HCT116 (cell line): ENCODE data around the gene TMEM126B. TPM values are rescaled to one million over a fixed set of nuclear protein-coding genes. Genes with fewer than 3 reads are reported as not detected.

Experiments
- ATAC-seq: fragments of 200-7000 bp; cut with Tn5 transposase; 2 replicates; pipeline ENCODE4 v1.9.1; 2020; ENCODE audit warnings: mild to moderate bottlenecking, moderate library complexity
- BruUV-seq: library from RNA; stranded (reverse); fragments of 400-500 nt; replicated peaks from 2 replicates; lab custom pipeline; 2021; lab: Mats Ljungman, UMichigan
- CTCF ChIA-PET: fragments of 300-600 bp; sonication (Branson Sonifier 250); formaldehyde crosslinking; loops from one replicate; lab custom pipeline; 2021; ENCODE audit warnings: antibody characterized with exemption; lab: Charles Lee
- POLR2A ChIA-PET: fragments of 300-600, 350-600 bp; sonication (Branson Sonifier 250); formaldehyde crosslinking; loops from one replicate; lab custom pipeline; 2021; ENCODE audit warnings: antibody characterized with exemption; lab: Charles Lee
- RAD21 ChIA-PET, 2 experiments: fragments of 300-600 bp; sonication (Branson Sonifier 250); formaldehyde crosslinking; loops; one replicate each; lab custom pipeline; 2023; ENCODE audit warnings: low total read pairs in 2 of 2; ENCODE audit not compliant: uncharacterized antibody in 2 of 2, unreplicated experiment in 2 of 2, low non-redundant PET in 1 of 2; lab: Charles Lee
- DNase-seq: peaks from one replicate; pipeline ENCODE4 v3.0.0-alpha.2; 2010; ENCODE audit warnings: low read depth, low spot score
- H2AFZ ChIP-seq: fragments of 200-600 bp; shearing (Covaris generic), sonication (generic); 2 replicates; pipeline ENCODE4 v1.6.1; 2017; ENCODE audit warnings: low read depth, mixed run types, mixed read lengths, antibody characterized with exemption, low read length; ENCODE audit not compliant: poor library complexity, severe bottlenecking
- H3K27ac ChIP-seq: 2 replicates; pipeline ENCODE4 v1.5.1; 2012; ENCODE audit warnings: low read depth, low read length
- H3K27me3 ChIP-seq: fragments of 200-600 bp; sonication (generic); 2 replicates; pipeline ENCODE4 v1.6.1; 2016; ENCODE audit warnings: mixed run types, low read length, mixed read lengths; ENCODE audit not compliant: insufficient read depth
- H3K36me3 ChIP-seq, 2 experiments: fragments of 200-500 bp in 1 of 2; fragments of 200-600 bp in 1 of 2; sonication (Bioruptor generic) in 1 of 2; sonication (generic) in 1 of 2; 2 replicates each; pipeline versions ENCODE4 v1.5.1 to v1.6.1; 2014 to 2016; ENCODE audit warnings: low read length in 2 of 2, inconsistent platforms in 1 of 2, mixed read lengths in 1 of 2, mixed run types in 1 of 2; ENCODE audit not compliant: insufficient read depth in 2 of 2, control insufficient read depth in 1 of 2
- H3K4me1 ChIP-seq, 2 experiments: fragments of 200-600 bp in 1 of 2; sonication (generic) in 1 of 2; 2 replicates each; pipeline versions ENCODE4 v1.5.1 to v1.6.1; 2012 to 2017; ENCODE audit warnings: low read length in 2 of 2, inconsistent platforms in 1 of 2, mild to moderate bottlenecking in 1 of 2, mixed read lengths in 1 of 2, mixed run types in 1 of 2, moderate library complexity in 1 of 2; ENCODE audit not compliant: insufficient read depth in 2 of 2, control insufficient read depth in 1 of 2
- H3K4me2 ChIP-seq: fragments of 200-600 bp; sonication (generic); 2 replicates; pipeline ENCODE4 v1.6.1; 2017; ENCODE audit warnings: mixed run types, low read length, mixed read lengths
- H3K4me3 ChIP-seq, 2 experiments: fragments of 200-600 bp in 1 of 2; sonication (generic) in 1 of 2; replicated peaks in 1 of 2; 2 replicates each; pipeline ENCODE4 v1.5.1; 2011 to 2016; ENCODE audit warnings: low read length in 2 of 2, control low read depth in 1 of 2, low read depth in 1 of 2, mild to moderate bottlenecking in 1 of 2, mixed read lengths in 1 of 2, mixed run types in 1 of 2
- H3K79me2 ChIP-seq: fragments of 200-600 bp; sonication (generic); 2 replicates; pipeline ENCODE4 v1.6.1; 2017; ENCODE audit warnings: mild to moderate bottlenecking, mixed run types, low read length, moderate library complexity, mixed read lengths; ENCODE audit not compliant: insufficient read depth
- H3K9ac ChIP-seq: fragments of 200-600 bp; sonication (generic); 2 replicates; pipeline ENCODE4 v1.6.1; 2016; ENCODE audit warnings: low read length, mixed read lengths
- H3K9me2 ChIP-seq: fragments of 200-600 bp; sonication (generic), shearing (Covaris generic); 2 replicates; pipeline ENCODE4 v1.6.1; 2017; ENCODE audit warnings: mixed run types, mild to moderate bottlenecking, moderate library complexity; ENCODE audit not compliant: insufficient read depth
- H3K9me3 ChIP-seq, 2 experiments: fragments of 200-500 bp in 1 of 2; fragments of 200-600 bp in 1 of 2; sonication (Bioruptor generic) in 1 of 2; sonication (generic) in 1 of 2; 2 replicates each; pipeline ENCODE4 v1.6.1; 2014 to 2017; ENCODE audit warnings: low read length in 2 of 2, mixed read lengths in 2 of 2, inconsistent platforms in 1 of 2, low read depth in 1 of 2, mild to moderate bottlenecking in 1 of 2, mixed run types in 1 of 2, moderate library complexity in 1 of 2; ENCODE audit not compliant: control insufficient read depth in 1 of 2, insufficient read depth in 1 of 2
- H4K20me1 ChIP-seq: fragments of 200-600 bp; sonication (generic), shearing (Covaris generic); 2 replicates; pipeline ENCODE4 v1.6.1; 2017; ENCODE audit warnings: mixed run types, mild to moderate bottlenecking, moderate library complexity; ENCODE audit not compliant: insufficient read depth
- CTCF ChIP-seq, 3 experiments: fragments of 200-600 bp in 1 of 3; sonication (generic) in 1 of 3; IDR thresholded peaks in 2 of 3; conservative IDR thresholded peaks in 1 of 3; 2 replicates each; pipeline ENCODE4 v1.5.1; 2012 to 2017; ENCODE audit warnings: low read depth in 2 of 3, low read length in 2 of 3, antibody characterized with exemption in 1 of 3, borderline replicate concordance in 1 of 3, control low read depth in 1 of 3, mild to moderate bottlenecking in 1 of 3, mixed read lengths in 1 of 3, mixed run types in 1 of 3, moderate library complexity in 1 of 3; ENCODE audit not compliant: insufficient read depth in 1 of 3
- ELF1 ChIP-seq: IDR thresholded peaks from 2 replicates; pipeline ENCODE4 v1.6.1; 2012; ENCODE audit warnings: low read depth, borderline replicate concordance
- EZH2 ChIP-seq: fragments of 200-600 bp; sonication (generic); IDR thresholded peaks from 2 replicates; pipeline ENCODE4 v1.6.1; 2017; ENCODE audit warnings: antibody characterized with exemption, mixed run types
- EZH2phosphoT487 ChIP-seq: fragments of 200-600 bp; IDR thresholded peaks from 2 replicates; pipeline ENCODE4 v1.6.1; 2018; ENCODE audit warnings: antibody characterized with exemption, borderline replicate concordance
- FOSL1 ChIP-seq: IDR thresholded peaks from 2 replicates; pipeline ENCODE4 v1.6.1; 2012; ENCODE audit warnings: low read depth
- MAX ChIP-seq: IDR thresholded peaks from 2 replicates; pipeline ENCODE4 v1.6.1; 2012
- POLR2A ChIP-seq: IDR thresholded peaks from 2 replicates; pipeline ENCODE4 v1.7.0; 2011; ENCODE audit warnings: borderline replicate concordance; ENCODE audit not compliant: insufficient read depth, insufficient read length; ENCODE audit errors: extremely low read depth
- POLR2AphosphoS5 ChIP-seq: IDR thresholded peaks from 2 replicates; pipeline ENCODE4 v1.6.1; 2011; ENCODE audit warnings: mild to moderate bottlenecking, low read depth, low read length, moderate library complexity
- SIN3A ChIP-seq: IDR thresholded peaks from 2 replicates; pipeline ENCODE4 v1.6.1; 2012; ENCODE audit warnings: low read depth
- SP1 ChIP-seq: IDR thresholded peaks from 2 replicates; pipeline ENCODE4 v1.6.1; 2012; ENCODE audit warnings: low read depth
- YY1 ChIP-seq: IDR thresholded peaks from 2 replicates; pipeline ENCODE4 v1.6.1; 2011; ENCODE audit warnings: low read length, low read depth, moderate library complexity, mild to moderate bottlenecking; ENCODE audit not compliant: insufficient replicate concordance; ENCODE audit errors: extremely low read depth
- intact Hi-C: fragments of 100-400 bp; cut with micrococcal nuclease; formaldehyde crosslinking; loops from 2 replicates; pipeline ENCODE4 v1.10.0; 2022
- total RNA-seq: library from RNA; stranded (reverse); gene quantifications from one replicate; pipeline ENCODE4 v1.2.1, GENCODE V29; 2021; ENCODE audit not compliant: unreplicated experiment

TMEM126B gene
- total RNA-seq, 1 experiment from 2014 or later: 49.0 TPM

- H3K4me1 ChIP-seq: no peaks in the 10 kb centered on the region
- H3K27me3 ChIP-seq: no peaks in the 10 kb centered on the region
- no peak overlapping the region for H3K9ac ChIP-seq
- TF ChIP-seq EZH2 (no peak), POLR2AphosphoS5 (no peak), ELF1 (no peak), CTCF (IDR thresholded peaks at IDR 0.05 in 2 of 3, conservative IDR thresholded peaks at IDR 0.05 in 1 of 3; ENCODE audit: borderline replicate concordance in 1 of 3, insufficient read depth in 1 of 3, low read depth in 2 of 3, low read length in 2 of 3) (no peak), SP1 (no peak), POLR2A (no peak), FOSL1 (no peak), EZH2phosphoT487 (no peak), YY1 (no peak), MAX (no peak), SIN3A (no peak)
- DNase-seq: no peak
- POLR2A ChIA-PET: no interaction called here
- ATAC-seq: no peak
- H4K20me1 ChIP-seq: no peaks in the 10 kb centered on the region
- H3K79me2 ChIP-seq: no peaks in the 10 kb centered on the region
- H3K4me3 ChIP-seq: no peak overlapping the region
- no peaks in the 10 kb centered on the region for H3K36me3 ChIP-seq
- intact Hi-C loops: no loop called here
- no peaks in the 10 kb centered on the region for H3K9me3 ChIP-seq
- RAD21 ChIA-PET: no interaction called here
- H3K4me2 ChIP-seq: no peak overlapping the region
- no peak overlapping the region for H2AFZ ChIP-seq
- no peaks in the 10 kb centered on the region for H3K9me2 ChIP-seq
- no TSS peak for BruUV-seq
- CTCF ChIA-PET: no interaction called here
- no peak overlapping the region for H3K27ac ChIP-seq
Measured at GRCh38 chr11:85582111-85582510, 46.3 kb upstream of the TMEM126B start.
